Measurements from ENCODE around the gene MRPL23.
"Not testable (repeated sequence)": the region's sequence is repeated elsewhere in the genome, so short reads cannot be mapped to it uniquely, and the experiment has no call there.

MRPL23 gene

DNA sequence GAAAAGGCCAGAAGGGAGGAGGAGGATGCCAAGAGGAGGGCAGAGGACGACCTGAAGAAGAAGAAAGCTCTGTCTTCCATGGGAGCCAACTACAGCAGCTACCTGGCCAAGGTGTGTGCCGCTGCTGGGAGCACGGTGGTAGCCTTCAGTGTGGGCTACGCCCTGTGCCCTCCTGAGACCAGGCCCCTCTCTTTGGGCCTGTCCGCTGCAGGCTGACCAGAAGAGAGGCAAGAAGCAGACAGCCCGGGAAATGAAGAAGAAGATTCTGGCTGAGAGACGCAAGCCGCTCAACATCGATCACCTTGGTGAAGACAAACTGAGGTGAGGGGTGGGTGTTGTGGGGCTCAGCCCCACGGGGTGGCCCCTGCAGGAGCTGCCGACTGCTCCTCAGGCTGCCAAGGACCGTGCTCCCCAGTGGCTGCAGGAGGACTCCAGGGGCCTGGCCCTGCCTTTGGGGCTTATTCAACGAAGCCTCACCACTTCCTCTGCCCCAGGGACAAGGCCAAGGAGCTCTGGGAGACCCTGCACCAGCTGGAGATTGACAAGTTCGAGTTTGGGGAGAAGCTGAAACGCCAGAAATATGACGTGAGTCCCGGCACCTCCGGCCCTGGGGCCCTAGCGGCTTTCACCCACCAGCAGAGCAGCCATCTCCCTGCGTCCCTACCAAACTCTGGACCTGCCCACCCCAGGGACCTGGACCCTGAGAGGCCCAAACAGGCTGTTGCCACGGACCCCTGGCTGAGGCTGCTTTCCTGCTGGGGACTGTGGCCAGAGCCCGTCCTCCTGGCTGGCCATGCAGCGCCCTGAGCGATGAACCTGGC is 12.6 kb upstream of the MRPL23 start:
- DNase-seq: no peak

DNA sequence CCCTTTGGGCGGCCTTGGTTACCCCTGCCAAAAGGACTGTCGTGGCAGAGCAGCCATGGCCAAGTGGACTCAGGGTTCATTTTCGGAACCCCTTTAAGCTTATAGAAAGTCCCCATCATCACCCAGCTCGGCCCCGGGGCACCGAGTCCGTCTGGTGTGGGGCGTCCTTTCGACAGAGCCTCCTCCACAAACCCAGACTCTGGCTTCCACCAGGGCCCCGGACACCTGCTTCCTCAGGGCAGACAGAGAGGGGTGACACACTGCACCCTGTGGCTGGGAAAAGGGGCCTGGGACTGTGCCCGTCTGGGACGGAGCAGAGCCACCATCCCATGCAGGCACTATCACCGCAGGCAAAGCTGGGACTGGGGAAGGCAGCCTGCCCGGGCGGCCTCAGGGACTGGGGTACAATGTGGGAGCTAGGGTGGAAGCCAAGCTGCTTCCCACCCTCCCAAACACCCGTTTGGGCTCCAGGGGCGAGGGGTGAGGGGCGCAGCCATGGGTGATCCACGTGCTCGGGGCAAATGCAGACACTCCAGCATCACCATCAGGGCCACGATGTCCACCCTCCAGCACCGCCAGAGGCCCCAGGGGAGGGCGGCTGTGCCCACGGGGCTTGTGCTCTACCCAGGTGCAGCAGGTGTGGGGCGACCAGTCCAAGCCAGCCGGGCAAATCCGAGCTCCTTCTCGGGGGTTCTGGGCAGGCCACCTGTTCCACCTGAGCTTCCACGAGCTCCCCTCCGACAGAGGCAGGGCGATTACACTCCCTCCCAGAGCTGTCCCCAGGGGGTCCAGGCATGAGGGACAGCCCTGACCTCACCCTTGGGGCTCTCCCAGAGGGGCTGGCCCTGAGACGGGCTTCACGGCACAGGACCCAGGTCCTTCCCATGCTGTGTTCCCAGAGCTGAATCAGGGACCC is 11.7 kb upstream of the MRPL23 start:
- DNase-seq: no peak

DNA sequence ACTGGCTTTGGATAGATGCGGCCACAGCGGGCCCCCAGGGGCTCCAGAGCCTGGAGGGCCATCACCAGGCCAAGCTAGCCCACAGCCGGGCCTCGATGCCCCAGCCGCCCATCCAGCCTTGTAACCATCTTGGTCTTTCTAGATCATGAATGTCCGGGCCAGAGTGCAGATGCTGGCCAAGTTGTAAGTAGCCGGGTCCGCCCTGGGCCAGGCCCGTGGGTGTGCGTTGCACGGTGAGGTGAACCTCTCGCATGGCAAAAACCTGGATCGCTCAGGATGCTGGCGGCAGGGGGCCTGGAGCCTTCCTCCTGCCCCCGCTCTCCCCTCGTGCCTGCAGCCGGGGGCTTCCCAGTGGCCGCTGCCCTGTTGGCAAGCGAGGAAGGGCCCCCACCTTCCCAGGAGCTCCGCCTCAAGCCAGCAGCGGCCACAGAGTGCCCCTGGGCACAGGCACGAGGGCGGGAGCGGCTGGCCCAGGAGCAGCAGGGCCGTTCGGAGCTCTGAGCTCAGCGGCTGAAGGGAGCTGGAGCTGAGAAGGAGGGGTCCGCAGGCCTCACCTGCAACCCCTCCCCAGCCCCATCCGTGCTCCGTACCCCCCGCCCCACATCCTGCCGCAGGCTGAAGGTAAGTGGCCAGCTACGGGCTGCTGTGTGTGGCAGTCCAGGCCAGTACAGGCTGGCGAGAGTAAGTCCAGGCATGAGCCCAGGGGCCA is 10.9 kb upstream of the MRPL23 start:
- no peak for DNase-seq

DNA sequence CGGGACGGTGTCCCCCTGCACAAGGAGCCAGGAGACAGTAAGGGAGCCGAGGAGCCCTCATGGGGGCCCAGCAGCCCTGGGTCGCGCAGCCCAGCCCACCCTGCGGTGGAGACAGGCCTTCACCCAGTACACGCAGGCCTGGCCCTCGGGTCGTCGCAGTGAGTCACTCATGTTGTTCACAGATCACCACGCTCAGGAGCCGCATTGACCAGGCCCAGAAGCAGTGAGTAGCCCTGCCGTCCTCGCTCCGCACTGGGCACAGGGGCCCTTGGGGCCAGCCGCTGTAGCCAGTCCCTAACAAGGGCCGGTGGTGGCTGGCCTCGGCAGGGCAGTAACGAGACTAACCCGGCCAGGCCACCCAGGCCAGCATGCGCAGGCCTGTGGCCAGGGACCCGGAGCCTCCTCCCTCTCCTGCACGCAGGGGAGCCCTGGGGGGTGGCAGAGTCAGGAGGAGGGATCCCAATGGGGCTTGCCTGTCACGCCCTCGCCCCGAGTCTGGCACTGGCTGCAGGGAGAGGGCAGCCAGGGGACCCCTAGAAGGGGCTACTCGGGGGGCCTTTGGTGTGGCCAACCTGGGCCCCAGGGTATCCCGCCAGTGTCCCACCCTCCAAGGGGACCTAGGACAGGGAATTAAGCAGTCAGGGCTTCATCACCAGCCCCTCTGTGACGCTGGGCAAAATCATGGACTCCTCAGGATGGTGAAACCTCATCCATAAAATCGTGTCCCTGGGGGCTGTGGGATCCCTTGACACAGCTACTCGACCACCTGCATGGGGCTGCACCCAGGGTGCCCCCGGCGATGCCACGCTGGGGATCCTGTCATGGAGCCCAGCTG is 10.1 kb upstream of the MRPL23 start:
- no peak for DNase-seq

DNA sequence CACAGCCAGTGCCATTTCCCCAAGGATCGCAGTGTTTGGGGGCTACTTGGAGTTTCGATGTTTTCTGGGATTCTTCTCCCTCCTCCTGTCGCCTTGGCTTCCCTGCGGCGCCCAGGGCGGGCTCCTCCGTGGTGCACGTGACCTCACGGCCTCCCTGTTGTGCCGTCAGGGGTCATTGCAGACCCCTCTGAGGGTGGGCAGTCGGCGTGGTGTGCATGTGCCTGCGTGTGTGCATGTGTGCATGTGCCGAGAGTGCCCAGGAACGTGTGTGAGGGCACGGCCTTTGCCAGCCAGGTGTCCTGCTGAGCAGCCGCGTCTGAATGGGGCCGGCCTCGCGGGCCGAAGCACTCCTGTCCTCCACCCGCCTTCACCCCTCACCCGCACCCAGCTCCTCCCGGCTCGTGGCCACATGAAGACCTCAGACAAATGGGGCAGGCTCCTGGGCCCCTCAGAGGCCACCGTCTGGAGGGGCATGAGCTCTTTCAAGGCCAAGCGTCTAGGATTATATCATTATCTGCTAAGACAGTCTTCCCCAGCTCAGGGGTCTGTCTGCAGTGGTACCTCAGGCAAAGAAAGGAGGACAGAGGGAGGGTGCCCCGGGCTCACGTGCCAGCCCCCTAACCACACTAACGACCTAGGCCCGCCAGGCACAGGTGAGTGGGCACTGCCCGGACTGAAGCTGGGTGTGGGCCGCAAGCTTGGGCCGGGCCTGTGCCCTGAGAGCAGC is 9.4 kb upstream of the MRPL23 start:
- DNase-seq: no peak

DNA sequence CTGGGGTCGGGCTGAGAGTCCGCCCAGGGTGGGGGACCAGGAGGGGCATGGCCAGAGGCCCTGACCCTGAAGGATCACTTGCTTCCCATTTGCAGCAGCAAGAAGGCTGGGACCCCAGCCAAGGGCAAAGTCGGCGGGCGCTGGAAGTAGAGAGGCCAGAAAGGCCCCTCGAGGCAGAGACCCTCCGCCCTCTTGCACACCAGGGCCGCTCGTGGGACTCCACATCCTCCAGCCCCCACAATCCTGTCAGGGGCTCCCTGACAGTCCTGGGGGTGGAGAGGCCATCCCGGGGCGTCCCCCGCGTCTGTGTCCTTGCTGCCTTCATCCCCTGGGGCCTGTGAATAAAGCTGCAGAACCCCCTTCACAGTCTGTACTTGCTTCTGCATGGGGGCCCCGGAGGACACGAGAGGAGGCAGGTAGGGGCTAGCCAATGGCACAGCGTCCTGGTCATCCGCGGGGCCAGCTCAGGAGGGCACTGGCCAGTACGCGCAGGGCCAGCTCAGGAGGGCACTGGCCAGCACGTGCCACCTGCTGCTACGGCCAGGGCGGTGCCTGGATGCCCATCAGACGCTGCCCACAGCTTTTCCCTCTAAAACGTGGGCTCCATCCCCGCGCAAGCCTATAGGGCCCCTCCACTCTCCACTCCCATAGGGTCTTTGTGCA is 8.7 kb upstream of the MRPL23 start:
- no peak for DNase-seq

DNA sequence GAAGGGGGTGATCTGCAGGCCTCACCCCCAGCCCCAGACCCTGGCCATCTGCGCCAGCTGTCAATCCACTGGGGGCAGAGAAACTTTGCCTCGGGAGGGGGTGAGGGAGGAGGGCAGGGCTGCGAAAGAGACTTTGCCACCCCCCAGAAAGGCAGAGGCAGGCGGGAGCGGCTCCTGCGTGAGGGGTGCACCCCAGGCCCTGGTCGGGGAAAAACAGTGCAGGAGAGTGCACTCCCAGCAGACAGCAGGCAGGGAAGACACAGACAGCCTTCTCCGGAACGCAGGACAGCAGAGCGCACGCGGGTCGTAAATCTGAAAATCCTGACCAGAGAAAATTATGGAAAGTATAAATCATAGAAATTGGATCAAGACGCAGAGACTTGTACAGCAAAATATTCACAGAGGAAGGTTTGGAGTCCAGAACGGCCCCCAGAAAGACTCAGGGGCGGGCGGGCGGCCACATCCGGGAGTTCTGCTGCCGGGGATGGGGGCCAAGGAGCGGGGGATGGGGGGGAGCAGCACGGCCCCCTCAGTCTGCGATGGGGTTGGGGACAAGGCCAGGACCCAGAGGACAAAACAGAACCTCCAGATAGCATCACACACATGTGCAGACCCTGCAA is 8.0 kb upstream of the MRPL23 start:
- no peak for DNase-seq

DNA sequence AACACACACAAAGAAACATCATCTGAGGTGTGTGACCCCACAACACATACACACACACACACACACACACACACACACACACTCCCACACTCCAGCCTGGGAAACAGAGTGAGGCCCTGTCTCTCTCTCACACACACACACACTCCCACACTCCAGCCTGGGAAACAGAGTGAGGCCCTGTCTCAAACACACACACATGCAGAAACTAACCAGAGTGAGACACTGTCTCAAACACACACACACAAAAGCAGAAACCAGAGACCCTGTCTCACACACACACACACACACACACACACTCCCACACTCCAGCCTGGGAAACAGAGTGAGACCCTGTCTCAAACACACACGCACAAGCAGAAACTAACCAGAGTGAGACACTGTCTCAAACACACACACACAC is 7.3 kb upstream of the MRPL23 start:
- DNase-seq: not testable (repeated sequence)

DNA sequence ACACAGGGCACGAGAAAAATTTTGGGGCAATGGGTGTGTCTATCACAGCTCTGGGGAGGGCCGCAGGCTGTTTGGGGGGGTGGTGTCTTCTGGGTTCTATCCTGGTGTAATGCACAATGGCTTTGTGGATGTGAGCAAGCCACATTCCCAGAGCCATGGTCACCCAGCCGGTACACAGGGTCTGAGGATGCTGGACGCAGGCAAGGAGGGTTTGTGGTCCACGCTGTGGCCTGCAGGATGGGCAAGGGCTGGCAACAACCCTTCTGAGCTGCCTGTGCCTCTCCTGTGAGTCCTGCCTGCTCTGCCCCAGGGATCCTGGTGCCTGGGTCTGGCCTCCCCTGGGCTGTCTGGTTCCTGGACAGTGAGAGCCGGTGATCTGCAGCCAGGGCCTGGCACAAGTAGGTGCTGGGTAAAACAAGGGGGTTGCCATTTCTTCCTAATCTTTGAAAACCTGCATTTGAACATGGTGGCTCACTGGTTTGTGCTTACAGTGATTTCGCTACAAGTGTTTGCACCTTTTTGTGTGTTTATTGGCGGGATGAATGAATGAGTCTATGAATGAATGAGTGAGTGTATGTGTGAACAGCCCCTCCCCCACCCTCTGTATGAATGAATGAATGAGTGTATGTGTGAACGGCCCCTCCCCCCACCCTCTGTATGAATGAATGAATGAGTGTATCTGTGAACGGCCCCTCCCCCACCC is 4.4 kb upstream of the MRPL23 start:
- no peak for DNase-seq

DNA sequence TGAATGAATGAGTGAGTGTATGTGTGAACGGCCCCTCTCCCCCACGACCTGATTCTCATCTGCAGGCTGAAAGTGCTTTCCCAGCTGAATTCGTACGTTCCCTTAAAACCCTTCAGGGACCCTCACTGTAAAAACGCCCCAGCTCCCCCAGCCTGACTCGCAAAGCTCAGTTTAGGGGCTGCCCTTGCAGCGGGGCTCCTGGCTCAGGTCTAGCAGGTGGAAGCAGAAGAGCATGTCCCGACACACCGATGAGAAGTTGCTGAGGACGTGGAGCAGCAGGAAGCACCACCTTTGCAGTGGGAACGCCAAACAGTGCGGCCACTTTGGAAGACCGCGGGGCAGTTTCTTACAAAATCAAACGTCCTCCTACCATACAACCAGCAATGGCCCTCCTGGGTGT is 3.6 kb upstream of the MRPL23 start:
- DNase-seq: no peak

DNA sequence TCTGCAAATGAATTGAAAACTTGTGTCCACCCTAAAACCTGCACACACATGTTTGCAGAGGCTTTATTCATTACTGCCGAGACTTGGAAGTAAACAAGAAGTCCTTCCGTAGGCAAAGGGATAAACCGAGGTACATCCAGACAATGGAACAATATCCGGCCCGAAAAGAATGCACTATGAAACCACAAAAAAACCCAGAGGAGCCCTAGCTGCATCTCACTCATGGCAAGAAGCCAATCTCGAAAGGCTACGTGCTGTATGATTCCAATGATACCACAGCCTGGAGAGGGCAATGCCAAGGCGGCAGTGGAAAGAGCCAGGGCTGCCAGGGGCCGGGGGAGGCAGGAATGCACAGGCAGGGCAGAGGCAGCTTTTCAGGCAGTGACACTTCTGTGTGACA is 3.2 kb upstream of the MRPL23 start:
- no peak for DNase-seq

DNA sequence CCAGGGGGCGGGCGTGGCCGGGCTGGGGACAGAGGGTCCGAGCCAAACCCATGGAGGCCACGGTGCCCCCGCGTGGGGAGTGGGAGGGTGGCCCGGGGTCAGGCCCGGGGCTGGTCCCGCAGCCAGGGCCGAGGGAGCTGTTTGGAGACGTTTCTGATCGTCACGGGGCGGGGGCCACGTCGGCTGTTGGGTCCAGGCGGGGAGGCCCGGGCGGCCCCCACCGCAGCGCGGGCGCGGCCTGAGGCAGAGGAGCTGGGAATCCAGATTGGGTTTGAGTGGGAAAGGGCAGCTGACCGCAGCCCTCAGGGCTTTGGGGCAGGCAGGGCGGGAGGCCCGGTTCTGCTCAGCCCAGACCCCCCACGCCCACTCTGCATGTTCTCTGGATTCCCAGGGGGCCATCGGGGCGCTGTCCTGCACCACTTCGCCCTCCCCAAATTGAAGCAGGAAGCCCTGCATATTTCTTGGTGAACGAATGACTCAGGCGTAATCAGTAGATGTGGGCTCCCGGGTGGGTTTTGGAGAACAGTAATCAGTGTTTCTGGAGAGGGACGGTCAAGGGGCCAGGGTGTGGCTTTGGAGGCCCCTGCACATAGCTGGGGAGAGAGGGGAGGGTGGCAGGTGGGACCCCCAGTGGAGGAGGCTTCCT is 583 bp downstream of the MRPL23 start:
- no peak for DNase-seq

DNA sequence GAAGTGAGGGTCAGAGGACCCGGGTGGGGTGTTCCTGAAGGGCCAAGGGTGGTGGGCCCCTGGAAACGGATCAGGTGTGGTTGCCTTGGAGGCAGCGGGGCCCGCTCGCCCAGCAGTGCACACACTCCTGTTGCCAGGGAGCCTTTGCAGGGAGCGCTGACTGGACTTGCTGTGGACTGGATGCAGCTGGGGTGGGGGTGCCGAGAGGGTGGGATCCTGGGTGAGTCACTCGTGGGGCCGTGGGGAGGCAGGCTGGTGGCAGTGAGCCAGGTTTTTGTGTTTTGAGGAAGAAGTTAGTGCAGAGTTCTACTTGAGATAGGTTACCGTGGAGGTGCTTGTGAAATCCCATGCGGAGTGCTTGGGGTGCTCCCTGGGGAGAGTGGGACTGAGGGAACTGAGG is 1.3 kb downstream of the MRPL23 start:
- DNase-seq: no peak

DNA sequence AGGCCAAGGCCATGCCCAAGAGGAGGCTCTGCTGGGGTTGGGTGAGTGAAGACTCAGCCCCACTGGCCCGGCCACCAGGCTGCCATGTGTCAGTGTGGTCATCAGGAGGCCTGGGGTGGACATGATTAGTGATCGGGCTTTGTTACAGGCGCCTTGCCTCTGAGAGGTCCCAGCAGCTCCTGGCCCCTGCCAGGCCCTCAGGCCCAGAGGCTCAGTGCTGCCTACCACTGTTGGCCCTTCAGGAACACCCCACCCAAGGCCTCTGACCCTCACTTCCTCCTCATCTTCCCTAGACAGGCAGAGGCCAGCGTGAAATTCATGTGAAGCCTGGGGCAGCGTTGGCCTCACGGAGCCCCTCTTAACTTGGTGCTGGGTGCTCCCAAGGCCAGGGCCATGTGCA is 2.2 kb downstream of the MRPL23 start:
- no peak for DNase-seq

DNA sequence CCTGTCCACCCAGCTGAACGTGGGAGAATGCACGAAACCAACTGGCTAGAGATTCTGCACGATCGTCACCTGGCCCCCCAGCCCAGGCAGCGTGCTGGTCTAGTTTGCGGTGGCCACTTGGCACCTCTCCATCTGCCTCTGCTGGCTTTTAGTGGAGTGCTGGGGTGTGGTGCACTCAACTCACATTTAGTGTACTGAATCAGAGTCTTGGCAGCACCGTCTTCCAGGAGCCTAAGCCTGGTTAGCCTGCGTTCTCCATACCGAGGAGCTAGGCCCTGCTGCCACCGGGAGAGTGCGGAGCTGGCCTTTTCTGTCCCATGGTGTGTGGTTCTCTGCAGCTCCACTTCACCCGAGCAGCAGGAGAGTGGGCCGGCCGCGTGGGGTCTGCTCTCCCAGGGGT is 2.8 kb downstream of the MRPL23 start:
- DNase-seq: no peak

DNA sequence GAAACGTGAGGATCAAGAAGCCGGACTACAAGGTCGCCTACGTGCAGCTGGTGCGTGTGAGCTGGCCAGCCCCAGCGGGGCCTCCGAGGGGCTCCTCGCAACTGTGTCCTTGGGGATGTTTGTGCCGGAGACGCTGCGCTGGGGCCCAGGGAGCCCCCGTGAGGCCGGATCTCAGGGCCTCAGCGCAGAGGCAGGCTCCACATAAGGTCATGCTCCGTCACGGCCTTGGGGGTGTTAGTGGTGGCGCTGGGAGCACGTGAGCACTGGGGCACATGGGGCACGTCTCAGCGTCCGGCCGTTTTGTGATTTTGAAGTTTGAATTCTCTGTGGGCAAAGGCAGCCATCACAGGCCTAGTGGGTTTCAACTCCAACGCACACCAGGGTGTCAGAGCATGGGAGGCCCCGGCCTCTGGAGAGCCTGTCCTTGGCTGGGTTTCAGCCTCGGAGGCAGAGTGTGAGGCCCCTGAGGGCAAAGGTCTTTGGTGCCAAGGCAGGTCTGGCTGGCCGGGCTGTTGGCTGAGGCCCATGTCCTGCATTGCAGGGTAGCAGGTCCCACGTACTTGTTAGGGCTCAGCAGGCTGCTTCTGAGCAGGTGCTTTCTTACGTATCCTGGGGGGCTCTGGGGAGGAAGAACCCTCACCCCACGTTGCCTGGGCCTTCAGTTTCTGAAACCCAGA is 5.8 kb downstream of the MRPL23 start:
- DNase-seq: no peak

DNA sequence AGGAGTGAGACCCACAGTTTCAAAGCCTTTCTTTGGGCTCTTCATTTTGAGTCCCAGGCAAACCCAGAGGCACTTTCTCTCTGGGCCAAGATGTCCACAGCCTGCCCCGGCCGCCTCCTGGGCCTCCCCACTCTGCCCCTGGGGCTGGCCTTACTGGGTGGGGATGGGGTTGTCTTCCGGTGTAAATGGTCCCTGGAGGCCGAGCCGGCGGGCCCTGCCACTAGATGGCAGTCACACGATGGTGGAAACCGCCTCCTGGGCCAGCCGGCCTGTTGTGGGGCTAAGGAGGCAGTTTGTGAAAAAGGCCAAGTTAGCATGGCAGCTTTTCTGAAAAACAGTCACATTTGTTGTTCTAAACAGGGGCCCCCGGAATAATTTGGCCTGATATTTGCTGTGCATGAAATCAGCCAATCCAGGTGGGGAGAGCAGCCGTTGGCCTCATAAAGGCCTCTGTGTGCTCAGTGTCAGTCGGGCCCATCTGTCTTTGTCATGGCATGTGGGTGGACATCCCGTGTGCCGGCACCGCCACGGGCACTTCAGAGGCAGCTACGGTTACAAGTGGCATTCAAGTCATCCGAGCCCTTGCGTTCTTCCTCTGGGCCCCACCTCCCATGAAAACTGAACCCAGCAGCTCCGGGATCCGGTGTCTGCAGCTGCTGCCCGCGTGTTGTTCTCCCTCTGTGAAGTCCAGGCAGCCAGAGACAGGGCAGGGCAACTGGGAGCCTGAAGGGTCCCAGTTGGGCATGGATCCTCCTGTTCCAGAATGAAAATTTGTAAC is 6.5 kb downstream of the MRPL23 start:
- no peak for DNase-seq

DNA sequence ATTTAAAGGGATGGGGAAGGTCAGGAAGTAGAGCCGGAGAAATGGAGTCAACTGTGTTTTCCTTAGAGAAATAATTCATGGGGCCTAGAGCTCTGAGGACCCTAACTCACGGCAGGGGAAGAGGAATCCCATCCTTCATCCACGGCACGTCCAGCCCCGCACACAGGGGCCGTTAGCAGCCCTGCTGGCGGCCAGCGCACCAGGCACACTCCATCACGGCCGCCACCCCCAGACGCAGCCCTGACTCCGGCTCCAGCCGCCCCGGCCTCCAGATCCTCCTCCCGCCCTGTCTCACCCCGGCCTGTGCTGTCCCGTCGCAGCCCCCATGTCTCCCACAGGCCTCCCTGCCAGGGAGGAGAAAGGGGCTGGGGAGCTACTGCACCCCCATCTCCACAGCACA is 11.2 kb downstream of the MRPL23 start:
- no peak for DNase-seq

Measured in KG1 (cell line).